Sigmoid colon (tissue), 7 donors: ENCODE data around the gene SMIM29. TPM values are rescaled to one million over a fixed set of nuclear protein-coding genes. Genes with fewer than 3 reads are reported as not detected.
A peak's percentile ranks its signal among the peaks of the same experiment; 100 is the strongest.

Experiments used
- DNase-seq: peaks from one replicate; pipeline ENCODE4 v3.0.0-alpha.2; 2019
- H3K27ac ChIP-seq, 4 donors: fragments of 200-600 bp; sonication (generic); one replicate each; pipeline ENCODE4 v1.5.1; 2016 to 2019; ENCODE audit warnings: mild to moderate bottlenecking in 1 of 4
- H3K27me3 ChIP-seq, 3 donors: fragments of 200-600 bp; sonication (generic); one replicate each; pipeline ENCODE4 v1.5.1; 2019; ENCODE audit warnings: mild to moderate bottlenecking in 1 of 3
- H3K36me3 ChIP-seq, 4 donors: fragments of 200-600 bp; sonication (generic); one replicate each; pipeline ENCODE4 v1.5.1; 2016 to 2019
- H3K4me1 ChIP-seq, 4 donors: fragments of 200-600 bp; sonication (generic); one replicate each; pipeline ENCODE4 v1.5.1; 2017 to 2019
- H3K4me3 ChIP-seq, 4 donors: fragments of 200-600 bp; sonication (generic); one replicate each; pipeline ENCODE4 v1.5.1; 2017 to 2019; ENCODE audit warnings: mild to moderate bottlenecking in 2 of 4, moderate library complexity in 1 of 4
- H3K9me3 ChIP-seq, 4 donors: fragments of 200-600 bp in 3 of 4; sonication (generic) in 3 of 4; one replicate each; pipeline versions ENCODE4 v1.5.1 to v1.6.1; 2013 to 2019
- CTCF ChIP-seq, 4 experiments: fragments of 450-650 bp in 3 of 4; fragments of 200-600 bp in 1 of 4; IDR thresholded peaks; one replicate each; pipeline ENCODE4 v1.5.1; 2016 to 2019; ENCODE audit warnings: antibody characterized with exemption in 4 of 4, mild to moderate bottlenecking in 3 of 4, moderate library complexity in 2 of 4
- EP300 ChIP-seq, 4 donors: sonication (generic); formaldehyde crosslinking; IDR thresholded peaks; one replicate each; pipeline ENCODE4 v1.6.1; 2017; ENCODE audit warnings: antibody characterized with exemption in 4 of 4
- POLR2A ChIP-seq, 2 donors: fragments of 450-650 bp; IDR thresholded peaks; one replicate each; pipeline ENCODE4 v1.6.1; 2016; ENCODE audit warnings: antibody characterized with exemption in 2 of 2, mild to moderate bottlenecking in 2 of 2, moderate library complexity in 2 of 2
- POLR2AphosphoS5 ChIP-seq, 4 donors: sonication (generic); formaldehyde crosslinking; IDR thresholded peaks; one replicate each; pipeline ENCODE4 v1.6.1; 2017; ENCODE audit warnings: antibody characterized with exemption in 4 of 4
- WGBS, 2 donors: extraction: QIAGEN DNeasy Blood & Tissue Kit; methylation state at CpG; one replicate each; pipeline ENCODE4 v1.1.7; 2013; 5-methylcytosine and 5-hydroxymethylcytosine counted together
- intact Hi-C: fragments of 100-400 bp; cut with DNase I; formaldehyde crosslinking; loops from one replicate; pipeline ENCODE4 v1.15.1; 2023
- polyA plus RNA-seq, 3 donors: library from polyadenylated mRNA; stranded (reverse); fragments of 200-250 nt; gene quantifications; one replicate each; pipeline ENCODE4 v1.2.3, GENCODE V29; 2013
- total RNA-seq, 4 donors: library from RNA; depleted of rRNA; stranded (reverse); fragments of >200 nt; gene quantifications; one replicate each; pipeline ENCODE4 v1.1.0, GENCODE V29; 2016
- donor health status: healthy with polysubstance abuse.
- donor health status: Bipolar disorder and iron deficiency.
- donor health status: healthy.

SMIM29 gene
- total and polyA plus RNA-seq, 7 donors = 16.8 to 39.0 (median 23.7) TPM

GRCh38 chr6:34236443-34237315 is 12.1 kb downstream of the SMIM29 start, which contains the start of gene HMGA1:
HMGA1 (plus strand) TSS chr6:34236873; CDS start chr6:34240781, 3,908 bp downstream.
- H3K4me1 ChIP-seq = peaks cover 0 to 27% (median 18%) of the 10 kb centered on the region in 4 donors
- peak; percentile 95 for DNase-seq
- intact Hi-C loops = loop anchor here (1.0 kb wide), 2 partner anchors 12 to 40 kb away; no protein-coding TSS in a partner anchor
- peaks cover 0 to 4% (median 0%) of the 10 kb centered on the region in 4 donors for H3K36me3 ChIP-seq
- peak within 1 kb of the TSS; percentile 65 to 81 (median 72) for H3K4me3 ChIP-seq
- H3K27ac ChIP-seq = peak within 1 kb of the TSS; percentile 88 to 95 (median 93)
- TF ChIP-seq POLR2AphosphoS5 (IDR thresholded peaks at IDR 0.05) (peak; percentile 57 to 91 (median 85)), EP300 (IDR thresholded peaks at IDR 0.05) (no peak), POLR2A (IDR thresholded peaks at IDR 0.05) (peak; percentile 39 to 82), CTCF (IDR thresholded peaks at IDR 0.05) (no peak)
- 1% methylated on average over 91 of the region's 91 CpGs for WGBS, 2 donors
- no peaks in the 10 kb centered on the region for H3K9me3 ChIP-seq
- H3K27me3 ChIP-seq = no peaks in the 10 kb centered on the region

GRCh38 chr6:34236131-34236442 is 12.7 kb downstream of the SMIM29 start:
- TF ChIP-seq CTCF (IDR thresholded peaks at IDR 0.05) (no peak), EP300 (IDR thresholded peaks at IDR 0.05) (no peak), POLR2A (IDR thresholded peaks at IDR 0.05) (no peak), POLR2AphosphoS5 (IDR thresholded peaks at IDR 0.05) (no peak)
- Histone ChIP-seq H3K9me3 (no peaks in the 10 kb centered on the region), H3K27ac (peak overlapping the region; percentile 88 to 95 (median 93)), H3K4me1 (peaks cover 0 to 27% (median 18%) of the 10 kb centered on the region in 4 donors), H3K36me3 (peaks cover 0 to 4% (median 0%) of the 10 kb centered on the region in 4 donors), H3K4me3 (peak overlapping the region; percentile 65 to 81 (median 72)), H3K27me3 (no peaks in the 10 kb centered on the region)
- WGBS, 2 donors = 4 to 12% methylated on average over 13 of the region's 13 CpGs
- peak; percentile 70 for DNase-seq
- intact Hi-C loops = loop anchor here (1.0 kb wide), 1 partner anchor 12 kb away; no protein-coding TSS in a partner anchor

GRCh38 chr6:34235307-34236130 is 13.3 kb downstream of the SMIM29 start:
- H3K36me3 ChIP-seq = no peaks in the 10 kb centered on the region
- H3K9me3 ChIP-seq = no peaks in the 10 kb centered on the region
- peak in 2 of 4 donors; percentile 6 to 21 for TF ChIP-seq POLR2AphosphoS5 (IDR thresholded peaks at IDR 0.05)
- no peak for TF ChIP-seq POLR2A (IDR thresholded peaks at IDR 0.05)
- no peak for TF ChIP-seq CTCF (IDR thresholded peaks at IDR 0.05)
- TF ChIP-seq EP300 (IDR thresholded peaks at IDR 0.05) = no peak
- intact Hi-C loops = loop anchor here (1.0 kb wide), 1 partner anchor 11 kb away; no protein-coding TSS in a partner anchor
- DNase-seq = peak; percentile 78
- WGBS, 2 donors = 4 to 6% methylated on average over 75 of the region's 75 CpGs
- no peaks in the 10 kb centered on the region for H3K27me3 ChIP-seq
- H3K27ac ChIP-seq = peak overlapping the region; percentile 88 to 95 (median 93)
- peaks cover 0 to 27% (median 18%) of the 10 kb centered on the region in 4 donors for H3K4me1 ChIP-seq
- H3K4me3 ChIP-seq = peak overlapping the region in 3 of 4 donors; percentile 65 to 81 (median 74)

DNA sequence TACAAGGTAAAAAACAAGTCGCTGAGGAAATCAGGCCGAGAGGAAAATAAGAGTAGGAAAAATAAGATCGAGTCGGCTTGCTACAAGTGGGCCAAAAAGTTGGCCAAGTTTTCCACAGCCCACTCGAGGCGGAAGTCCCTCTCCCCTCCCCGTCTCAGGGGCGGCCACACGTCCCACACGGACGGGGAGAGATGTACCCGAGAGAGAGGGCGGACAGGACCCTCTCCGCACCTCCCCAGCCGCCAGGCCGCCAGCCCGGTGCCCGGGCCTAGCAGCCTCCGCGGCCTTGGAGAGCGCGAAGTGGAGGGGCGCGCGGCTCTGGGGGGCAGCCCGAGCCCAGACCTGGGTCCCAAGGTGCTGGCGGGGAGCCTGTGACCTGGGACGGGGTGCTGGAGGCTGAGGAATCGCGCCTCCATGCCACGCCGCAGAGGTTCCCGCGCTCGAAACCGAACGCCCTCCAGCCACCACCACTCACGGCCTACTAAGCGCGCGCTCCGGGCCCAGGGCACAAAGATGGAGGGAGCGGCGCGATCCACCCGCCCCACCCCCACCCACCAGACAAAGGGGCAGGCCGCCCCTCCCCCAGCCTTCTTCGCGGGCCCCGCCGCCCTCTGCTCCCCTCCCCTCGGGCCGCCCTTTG is 14.0 kb downstream of the SMIM29 start:
- no peaks in the 10 kb centered on the region for H3K36me3 ChIP-seq
- H3K9me3 ChIP-seq = no peaks in the 10 kb centered on the region
- intact Hi-C loops = no loop called here
- TF ChIP-seq POLR2A (IDR thresholded peaks at IDR 0.05) (no peak), CTCF (IDR thresholded peaks at IDR 0.05) (no peak), EP300 (IDR thresholded peaks at IDR 0.05) (no peak), POLR2AphosphoS5 (IDR thresholded peaks at IDR 0.05) (no peak)
- peak; percentile 67 for DNase-seq
- peak overlapping the region; percentile 88 to 95 (median 93) for H3K27ac ChIP-seq
- no peaks in the 10 kb centered on the region for H3K27me3 ChIP-seq
- H3K4me1 ChIP-seq = peaks cover 0 to 27% (median 18%) of the 10 kb centered on the region in 4 donors
- WGBS, 2 donors = 77 to 79% methylated on average over 53 of the region's 53 CpGs
- H3K4me3 ChIP-seq = no peak overlapping the region
